ENCODE data around the gene COL6A3. TPM values are rescaled to one million over a fixed set of nuclear protein-coding genes. Genes with fewer than 3 reads are reported as not detected.
A peak's percentile ranks its signal among the peaks of the same experiment; 100 is the strongest.

The COL6A3 gene
- total RNA-seq, 1 donor from 2014 or later, result 59.5 TPM

DNA sequence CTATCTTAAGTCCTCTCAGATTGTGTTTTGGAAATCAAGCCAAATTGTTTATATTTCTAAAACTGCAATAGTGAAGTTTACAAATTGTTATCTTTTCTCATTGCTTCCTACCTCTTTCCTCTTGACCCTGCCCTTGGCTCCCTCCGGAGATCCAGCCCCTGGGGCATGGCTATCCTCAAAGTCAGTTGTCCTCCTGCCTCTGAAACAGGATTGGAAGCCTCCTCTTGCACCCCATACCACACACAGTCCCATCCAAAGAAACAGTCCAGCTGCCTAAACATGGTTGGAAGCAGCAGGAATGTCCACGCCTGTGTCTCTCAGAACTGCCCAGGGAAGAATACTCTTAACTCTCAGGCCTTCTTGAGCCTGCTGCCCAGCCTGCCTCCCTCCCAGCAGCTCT, 30.1 kb upstream of the COL6A3 start:
- intact Hi-C loops (cut with micrococcal nuclease), result no loop called here
- no peak for ATAC-seq
- DNase-seq, result no peak

DNA sequence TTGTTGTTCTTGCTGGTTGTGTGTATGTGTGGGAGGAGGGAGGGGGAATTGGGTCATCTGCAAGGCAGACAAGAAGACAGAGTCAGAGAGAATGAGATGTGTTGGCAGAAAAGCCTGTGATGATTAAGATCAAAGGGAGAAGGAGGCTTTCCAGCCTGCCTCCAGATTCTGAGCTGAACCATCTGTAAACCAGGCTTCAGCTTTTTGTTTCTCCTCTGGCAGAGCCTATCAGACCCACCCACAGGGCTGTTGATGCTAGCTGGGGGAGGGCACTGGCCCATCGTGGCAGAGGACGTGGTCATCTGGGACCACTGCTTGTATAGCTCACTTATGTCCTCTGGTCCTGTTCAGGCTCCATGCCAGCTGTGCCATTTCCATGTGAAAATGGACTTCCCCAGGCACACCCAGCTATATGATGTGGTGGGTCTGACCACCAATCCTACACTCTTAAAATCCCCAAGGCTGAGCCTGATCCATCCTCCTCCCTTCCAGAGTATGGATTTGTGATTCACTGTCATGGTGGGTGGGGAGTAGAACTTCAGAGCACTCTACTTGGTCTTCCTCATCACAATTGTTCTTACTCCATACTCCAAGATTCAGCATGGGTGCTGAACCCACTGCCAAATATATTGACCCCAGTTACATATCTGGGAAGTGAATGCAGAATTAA, 27.8 kb upstream of the COL6A3 start:
- ATAC-seq (peak; percentile 64), DNase-seq (no peak)
- intact Hi-C loops (cut with micrococcal nuclease), result no loop called here

DNA sequence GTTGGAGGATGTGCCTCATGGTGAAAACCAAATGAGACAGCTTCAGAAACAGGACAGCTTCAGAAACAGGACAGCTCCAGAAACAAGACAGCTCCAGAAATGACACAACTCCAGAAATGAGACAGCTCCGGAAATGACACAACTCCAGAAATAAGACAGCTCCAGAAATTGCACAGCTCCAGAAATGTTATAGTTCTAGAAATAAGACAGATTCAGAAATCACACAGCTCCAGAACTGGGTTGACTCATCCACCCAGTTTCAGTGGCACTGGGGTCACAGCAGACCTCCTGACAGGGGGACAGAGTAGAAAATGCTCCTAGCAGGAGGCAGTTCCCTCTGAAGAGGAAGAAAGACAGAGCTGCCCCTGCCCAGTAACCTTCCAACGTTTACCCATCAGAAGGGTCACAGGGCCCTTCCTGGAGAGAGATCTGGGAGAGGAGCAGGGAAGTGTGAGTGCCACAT, 26.9 kb upstream of the COL6A3 start:
- intact Hi-C loops (cut with micrococcal nuclease), result no loop called here
- no peak for DNase-seq
- ATAC-seq, result no peak

- no peak for DNase-seq
- no peak for ATAC-seq
- intact Hi-C loops (cut with micrococcal nuclease), result no loop called here
These were observed 24.3 kb upstream of the COL6A3 start for GRCh38 chr2:237438080-237438940.

- intact Hi-C loops (cut with micrococcal nuclease), result no loop called here
- ATAC-seq, result no peak
- no peak for DNase-seq
These were observed 23.6 kb upstream of the COL6A3 start for GRCh38 chr2:237437566-237437965.

GRCh38 chr2:237435844-237436587, 22.1 kb upstream of the COL6A3 start:
- peak; percentile 69 for ATAC-seq
- intact Hi-C loops (cut with micrococcal nuclease), result no loop called here
- DNase-seq, result no peak

GRCh38 chr2:237434866-237435311, 20.9 kb upstream of the COL6A3 start:
- intact Hi-C loops (cut with micrococcal nuclease), result no loop called here
- peak; percentile 6 for ATAC-seq
- no peak for DNase-seq

- DNase-seq (no peak), ATAC-seq (peak; percentile 8)
- intact Hi-C loops (cut with micrococcal nuclease), result no loop called here
These were observed 20.1 kb upstream of the COL6A3 start for GRCh38 chr2:237433920-237434676.

DNA sequence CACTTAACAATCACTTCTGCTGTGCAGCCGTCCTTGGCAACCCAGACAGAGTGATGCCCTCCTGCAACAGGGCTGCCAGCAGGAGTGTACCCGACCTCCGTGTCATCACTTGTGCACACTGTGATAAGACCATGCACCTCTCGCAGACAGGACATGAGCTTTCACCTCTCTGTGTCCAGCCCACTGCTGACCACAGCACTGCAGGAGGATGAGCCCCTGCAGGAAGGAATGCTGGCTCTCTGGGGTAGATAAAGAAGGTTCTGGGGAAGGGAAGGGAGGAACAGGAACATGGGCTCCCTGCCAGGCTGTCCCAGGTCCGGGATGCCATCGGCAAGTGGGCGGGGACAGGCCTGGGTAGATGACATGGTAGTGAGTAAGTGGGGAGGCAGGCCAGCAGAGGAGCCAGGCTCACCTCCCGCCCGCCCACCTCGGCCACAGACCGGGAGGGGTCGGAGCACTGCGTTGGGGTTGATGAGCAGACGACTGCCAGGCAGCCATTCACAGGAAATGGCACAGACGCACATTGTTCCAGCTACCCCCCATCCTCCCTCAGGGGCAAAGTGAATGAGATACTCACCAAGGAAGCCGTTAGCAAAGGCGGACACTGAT, 18.6 kb upstream of the COL6A3 start:
- ATAC-seq (peak; percentile 78), DNase-seq (peak; percentile 62)
- intact Hi-C loops (cut with micrococcal nuclease), result no loop called here

GRCh38 chr2:237431837-237432236, 17.9 kb upstream of the COL6A3 start:
- no peak for ATAC-seq
- intact Hi-C loops (cut with micrococcal nuclease), result no loop called here

GRCh38 chr2:237431372-237431771, 17.4 kb upstream of the COL6A3 start:
- ATAC-seq (no peak), DNase-seq (no peak)
- intact Hi-C loops (cut with micrococcal nuclease), result no loop called here

More at GRCh38 chr2:237431837-237432236, 17.9 kb upstream of the COL6A3 start:
- DNase-seq, result no peak

GRCh38 chr2:237430861-237431260, 16.9 kb upstream of the COL6A3 start:
- DNase-seq, result no peak
- intact Hi-C loops (cut with micrococcal nuclease), result no loop called here
- no peak for ATAC-seq

GRCh38 chr2:237429753-237430152, 15.8 kb upstream of the COL6A3 start:
- no peak for ATAC-seq
- intact Hi-C loops (cut with micrococcal nuclease), result no loop called here
- DNase-seq, result no peak

DNA sequence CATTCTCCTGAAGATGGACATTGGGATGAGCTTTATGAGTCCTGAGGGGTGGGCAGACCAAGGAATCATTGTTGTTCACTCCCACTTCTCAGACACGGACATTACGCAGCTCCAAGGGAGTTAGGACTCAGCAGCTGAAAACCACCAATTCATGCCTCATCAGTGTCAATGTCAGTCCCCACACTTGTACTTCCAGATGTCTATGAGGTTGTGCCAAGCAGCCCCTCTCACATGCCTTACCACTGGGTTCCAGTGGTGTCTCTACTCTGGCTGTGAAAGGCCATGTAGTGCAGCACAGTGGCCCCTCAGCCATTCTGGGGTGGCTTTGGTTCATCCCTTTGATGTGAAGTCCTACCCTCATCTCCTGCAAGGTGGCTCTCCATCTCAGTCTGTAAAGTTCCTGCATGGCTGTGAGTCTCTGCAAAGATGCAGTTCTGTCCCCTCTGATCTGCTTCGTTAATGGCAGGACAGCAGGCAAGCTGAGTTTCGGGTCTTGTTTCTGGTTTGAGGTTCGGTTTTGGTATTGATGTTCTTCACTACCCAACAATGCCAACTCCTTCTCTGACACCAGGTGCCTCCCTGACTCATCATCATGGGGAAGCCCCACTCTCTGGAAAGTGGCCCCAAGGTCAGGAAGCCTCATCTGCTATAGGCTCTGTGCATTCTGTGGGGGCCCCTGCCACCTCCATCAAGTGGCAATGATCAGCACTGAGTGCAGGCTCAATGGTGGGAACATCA, 14.0 kb upstream of the COL6A3 start:
- no peak for ATAC-seq
- intact Hi-C loops (cut with micrococcal nuclease), result no loop called here

DNA sequence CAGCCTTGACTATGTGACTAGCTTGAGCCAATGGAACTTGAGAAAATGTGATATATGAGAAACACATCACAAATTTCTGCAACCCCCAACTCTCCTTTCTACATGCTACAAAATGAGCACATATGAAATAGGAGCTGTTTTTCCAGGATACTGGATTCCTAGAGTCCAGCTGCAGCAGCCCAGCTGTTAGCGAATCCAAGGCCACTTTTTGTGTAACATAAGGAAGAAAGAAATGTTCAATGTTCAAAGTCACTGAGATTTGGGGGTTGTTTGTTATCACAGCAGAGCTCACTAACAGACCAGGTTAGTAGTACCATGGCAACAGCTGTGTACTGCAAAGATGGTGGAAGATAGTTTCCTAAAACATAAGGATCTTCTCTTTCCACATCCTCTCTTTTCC, 12.6 kb upstream of the COL6A3 start:
- no peak for ATAC-seq

More for the DNA sequence above, 14.0 kb upstream of the COL6A3 start:
- no peak for DNase-seq

GRCh38 chr2:237425320-237425719, 11.4 kb upstream of the COL6A3 start:
- no peak for ATAC-seq
- no peak for DNase-seq
- intact Hi-C loops (cut with micrococcal nuclease), result no loop called here

More for the DNA sequence above, 12.6 kb upstream of the COL6A3 start:
- DNase-seq, result no peak
- intact Hi-C loops (cut with micrococcal nuclease), result no loop called here

GRCh38 chr2:237424544-237424943, 10.6 kb upstream of the COL6A3 start:
- intact Hi-C loops (cut with micrococcal nuclease), result no loop called here
- DNase-seq, result no peak
- no peak for ATAC-seq

DNA sequence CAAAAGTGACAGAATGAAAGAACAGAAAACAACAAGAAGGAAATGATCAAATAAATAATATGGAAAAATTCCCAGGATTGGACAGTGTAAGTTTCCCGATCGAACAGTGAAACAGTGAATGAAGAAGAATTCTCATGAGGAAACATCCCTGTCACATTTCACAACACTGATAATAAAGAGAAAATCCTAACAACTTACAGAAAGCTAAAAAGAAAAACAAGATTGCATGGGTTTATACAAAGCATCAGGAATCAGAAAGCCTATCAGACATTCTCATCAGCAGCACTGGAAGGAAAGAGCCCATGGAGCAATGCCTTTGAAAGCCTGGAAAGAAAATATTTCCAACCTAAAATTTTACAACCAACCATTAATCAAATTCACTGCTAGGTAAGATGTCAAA, 9.9 kb upstream of the COL6A3 start:
- DNase-seq (no peak), ATAC-seq (no peak)
- intact Hi-C loops (cut with micrococcal nuclease), result no loop called here
